GM12874 (cell line): Measurements from ENCODE around the gene SLU7.

Source experiments
- TF ChIP-seq, protein P1 (sequence below): IDR thresholded peaks from 2 replicates; pipeline ENCODE4 v1.5.1; 2011; ENCODE audit warnings: low read depth, mild to moderate bottlenecking, control low read depth, low read length, moderate library complexity; ENCODE audit not compliant: insufficient read depth

Gene SLU7

DNA sequence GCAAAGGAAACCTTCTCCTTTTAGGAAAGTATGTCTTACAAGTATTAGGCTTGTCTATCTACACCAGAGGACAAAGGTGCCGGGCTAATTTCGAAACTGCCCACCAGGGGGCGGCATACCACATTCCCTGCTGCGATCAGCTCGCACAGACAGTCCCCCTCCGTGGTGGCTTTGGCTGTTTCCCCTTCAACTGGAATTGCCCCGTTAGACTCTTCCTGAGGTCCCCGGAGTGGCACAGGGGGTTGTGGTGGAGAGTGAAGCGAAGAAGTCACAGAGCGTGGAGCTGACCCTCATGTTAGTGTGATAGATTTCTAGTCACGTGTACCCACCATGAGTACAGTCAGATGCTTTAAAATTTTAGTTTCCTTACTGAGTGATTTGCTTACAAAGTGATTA, 20.3 kb upstream of the SLU7 start:
- TF ChIP-seq, protein P1, sequence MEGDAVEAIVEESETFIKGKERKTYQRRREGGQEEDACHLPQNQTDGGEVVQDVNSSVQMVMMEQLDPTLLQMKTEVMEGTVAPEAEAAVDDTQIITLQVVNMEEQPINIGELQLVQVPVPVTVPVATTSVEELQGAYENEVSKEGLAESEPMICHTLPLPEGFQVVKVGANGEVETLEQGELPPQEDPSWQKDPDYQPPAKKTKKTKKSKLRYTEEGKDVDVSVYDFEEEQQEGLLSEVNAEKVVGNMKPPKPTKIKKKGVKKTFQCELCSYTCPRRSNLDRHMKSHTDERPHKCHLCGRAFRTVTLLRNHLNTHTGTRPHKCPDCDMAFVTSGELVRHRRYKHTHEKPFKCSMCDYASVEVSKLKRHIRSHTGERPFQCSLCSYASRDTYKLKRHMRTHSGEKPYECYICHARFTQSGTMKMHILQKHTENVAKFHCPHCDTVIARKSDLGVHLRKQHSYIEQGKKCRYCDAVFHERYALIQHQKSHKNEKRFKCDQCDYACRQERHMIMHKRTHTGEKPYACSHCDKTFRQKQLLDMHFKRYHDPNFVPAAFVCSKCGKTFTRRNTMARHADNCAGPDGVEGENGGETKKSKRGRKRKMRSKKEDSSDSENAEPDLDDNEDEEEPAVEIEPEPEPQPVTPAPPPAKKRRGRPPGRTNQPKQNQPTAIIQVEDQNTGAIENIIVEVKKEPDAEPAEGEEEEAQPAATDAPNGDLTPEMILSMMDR = peak; percentile 82

DNA sequence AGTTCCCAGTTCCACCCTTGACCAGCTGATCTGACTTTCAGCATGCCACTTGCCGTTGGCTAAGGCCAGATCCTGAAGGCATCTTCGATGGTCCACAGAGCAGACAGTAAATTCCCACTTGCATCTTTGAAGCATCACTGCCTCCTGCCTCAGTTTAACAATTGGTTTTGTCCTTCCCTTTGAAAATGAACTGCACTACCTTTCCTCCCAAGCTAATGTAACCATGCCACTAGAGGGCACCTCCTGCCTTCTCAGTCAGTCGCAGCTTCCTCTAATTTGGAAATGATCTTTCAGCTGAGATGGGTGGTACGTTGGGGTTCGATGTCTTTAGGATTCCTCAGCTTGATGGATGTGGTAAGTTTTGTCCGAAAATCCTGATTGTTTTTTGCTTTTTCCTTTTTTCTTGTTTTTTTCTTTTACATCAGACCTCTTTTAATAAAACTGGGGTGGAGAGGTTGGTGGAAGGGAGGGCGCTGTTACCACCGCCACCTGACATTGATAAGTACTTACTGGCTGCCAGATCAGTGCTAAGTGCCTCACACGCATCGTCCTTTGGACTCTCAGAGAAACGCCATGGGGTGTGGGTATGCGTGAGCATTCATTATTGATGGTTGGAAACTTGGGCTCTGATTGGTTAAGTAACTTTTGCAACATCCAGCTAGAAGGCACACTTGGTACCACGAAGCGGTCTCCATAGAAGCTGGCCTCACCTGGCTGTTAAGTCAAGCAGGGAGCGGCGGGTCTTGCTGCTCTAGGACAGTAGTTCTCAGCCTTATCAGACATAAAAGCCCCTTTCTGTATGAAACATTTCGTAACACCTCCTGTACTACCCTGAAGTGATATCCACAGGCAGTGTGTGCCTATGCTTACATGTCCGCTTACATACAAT, 19.7 kb upstream of the SLU7 start:
- TF ChIP-seq, protein P1 = peak; percentile 77

DNA sequence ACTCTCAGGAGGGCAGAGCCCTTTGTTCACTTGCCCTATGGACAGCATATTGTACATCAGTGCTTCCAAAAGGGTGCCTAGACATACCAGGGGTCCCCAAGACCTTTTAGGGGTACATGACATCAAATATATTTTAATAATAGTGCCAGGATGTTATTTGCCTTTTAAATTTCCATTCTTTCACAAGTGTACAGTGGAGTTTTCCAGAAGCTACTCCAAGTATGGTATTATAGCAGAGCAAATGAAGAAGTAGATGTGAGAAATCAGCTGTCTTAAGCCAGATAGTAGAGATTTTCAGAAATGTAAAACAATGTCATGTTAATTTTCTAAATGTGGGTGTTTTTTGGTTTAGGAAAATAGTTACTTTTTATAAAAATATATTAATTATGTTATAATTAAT, 18.4 kb upstream of the SLU7 start:
- TF ChIP-seq, protein P1 = no peak

DNA sequence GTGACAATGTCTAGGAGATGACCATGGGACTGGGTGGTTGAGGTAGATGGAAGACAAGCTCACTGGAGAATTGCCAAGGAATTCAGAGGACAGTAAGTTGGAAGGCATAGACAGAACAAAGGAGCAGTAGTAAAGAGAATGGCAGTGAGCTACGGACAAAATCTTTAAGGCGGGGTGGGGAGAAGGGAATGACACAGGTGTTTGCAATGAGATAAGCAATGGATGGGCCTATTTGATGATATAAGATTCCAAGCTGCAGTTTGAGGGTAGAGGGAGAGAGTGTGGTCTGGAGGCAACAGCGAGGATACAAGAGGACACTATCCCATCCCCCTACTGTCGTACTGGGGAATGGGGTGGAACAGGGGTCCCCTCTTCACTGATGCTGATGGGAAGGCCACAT, 17.1 kb upstream of the SLU7 start:
- TF ChIP-seq, protein P1 = no peak

DNA sequence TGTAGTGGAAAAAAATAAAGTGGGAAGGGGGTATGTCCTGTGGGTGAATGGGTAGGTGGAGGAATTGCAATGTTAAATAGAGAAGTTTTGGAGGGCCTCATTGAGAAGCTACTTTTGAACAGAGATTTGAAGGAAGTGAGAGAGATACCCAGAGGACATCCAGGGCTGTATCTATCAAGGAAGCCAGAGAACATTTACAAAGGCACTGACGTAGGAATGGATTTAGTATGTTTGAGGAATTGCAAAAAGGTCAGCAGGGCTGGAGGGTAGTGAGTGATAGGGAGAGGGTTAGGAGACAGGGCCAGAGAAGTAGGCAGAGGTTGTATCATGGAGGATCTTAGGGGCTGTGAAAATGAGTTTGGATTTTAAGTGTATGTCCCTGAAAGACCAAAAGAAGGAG, 16.7 kb upstream of the SLU7 start:
- TF ChIP-seq, protein P1 = no peak

DNA sequence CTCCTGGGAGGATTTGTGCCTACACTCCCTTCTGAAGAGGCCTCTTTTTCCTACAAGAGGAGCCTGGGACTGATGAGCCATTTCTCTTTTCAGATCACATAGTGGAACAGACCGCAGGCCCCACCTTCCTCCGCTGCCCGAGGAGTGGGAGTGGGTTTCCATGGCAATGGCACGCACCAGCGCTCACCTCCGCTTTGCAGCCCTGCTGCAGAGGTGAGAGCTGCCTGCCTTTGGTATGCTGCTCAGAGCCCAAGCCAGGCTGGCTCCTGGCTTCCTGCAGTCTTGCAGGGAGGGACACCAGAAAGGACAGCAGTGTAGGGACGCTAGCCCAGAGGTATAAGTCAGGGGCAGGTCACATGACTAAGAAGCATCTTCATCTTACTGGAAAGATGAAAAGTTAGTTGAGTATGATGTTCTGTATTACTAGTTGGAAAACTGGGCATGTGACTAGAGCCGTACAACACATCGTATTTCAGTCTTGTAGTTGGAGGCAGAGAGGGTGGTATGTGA, 15.2 kb upstream of the SLU7 start:
- TF ChIP-seq, protein P1 = no peak

DNA sequence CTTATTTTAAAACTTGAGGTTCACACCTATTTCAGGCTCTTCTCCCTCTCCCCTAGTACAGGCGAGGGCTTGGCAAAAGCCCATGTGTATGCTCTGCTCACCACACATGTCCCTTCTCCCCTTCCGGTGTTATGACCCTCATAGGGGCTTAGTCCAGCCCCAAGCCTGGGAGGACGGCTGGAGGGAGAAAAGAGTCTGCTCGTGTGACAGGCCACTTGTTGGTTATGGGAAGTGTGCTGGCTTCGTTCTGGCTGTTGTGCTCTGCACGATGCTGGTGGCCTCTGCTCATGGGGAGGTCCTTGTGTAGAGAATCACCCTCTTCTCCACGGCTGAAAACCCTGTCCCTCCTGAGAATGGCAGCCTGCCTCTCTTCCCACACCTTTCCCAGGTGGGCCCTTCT, 13.9 kb upstream of the SLU7 start:
- TF ChIP-seq, protein P1 = no peak
